ENCODE data around the gene INPP5D. TPM values are rescaled to one million over a fixed set of nuclear protein-coding genes. Genes with fewer than 3 reads are reported as not detected.

Gene INPP5D
- total RNA-seq, 1 experiment from 2014 or later = 12.7 TPM

GRCh38 chr2:233168445-233168844, 108.3 kb downstream of the INPP5D start:
- H4K5ac ChIP-seq (ENCODE audit: insufficient read length, low read depth, low read length) = no peak overlapping the region
- no peaks in the 10 kb centered on the region for H3K9me3 ChIP-seq (ENCODE audit: control insufficient read depth, low read depth, low read length)
- H3K23ac ChIP-seq (ENCODE audit: insufficient read length, low read depth, low read length) = no peak overlapping the region
- no peaks in the 10 kb centered on the region for H3K9me3 Mint-ChIP-seq
- no peak overlapping the region for H3K14ac ChIP-seq (ENCODE audit: insufficient read depth, low read length)
- H2BK5ac ChIP-seq (ENCODE audit: insufficient read length, low read length) = no peak overlapping the region
- no peak overlapping the region for H2BK12ac ChIP-seq (ENCODE audit: insufficient read length, low read depth, low read length)
- H3K27me3 Mint-ChIP-seq (ENCODE audit: low read depth) = no peaks in the 10 kb centered on the region
- peaks cover 0 to 44% (median 13%) of the 10 kb centered on the region in 3 experiments; a peak in 5 of 7 replicates for H3K36me3 Mint-ChIP-seq (ENCODE audit: insufficient read depth in 1 of 3, low read depth in 3 of 3)
- H3K27me3 ChIP-seq (ENCODE audit: insufficient read depth, low read length) = no peaks in the 10 kb centered on the region
- H2BK20ac ChIP-seq (ENCODE audit: low read depth, low read length, poor library complexity, severe bottlenecking) = no peak overlapping the region
- H3K9ac ChIP-seq (ENCODE audit: extremely low read depth, insufficient read length, low read length) = no peak overlapping the region
- no peak overlapping the region for H3K27ac Mint-ChIP-seq
- no peaks in the 10 kb centered on the region for H3K79me2 ChIP-seq (ENCODE audit: insufficient read depth, low read length)
- no peak overlapping the region for H2BK15ac ChIP-seq (ENCODE audit: low read depth, low read length)
- H4K91ac ChIP-seq (ENCODE audit: insufficient read length, low read depth, low read length) = no peak overlapping the region
- H2AFZ ChIP-seq (ENCODE audit: low read length) = no peak overlapping the region
- H4K8ac ChIP-seq (replicated peaks; ENCODE audit: insufficient read length, low read depth, low read length) = no peak overlapping the region
- H2BK120ac ChIP-seq (ENCODE audit: low read depth, low read length, poor library complexity, severe bottlenecking) = no peak overlapping the region
- no peak overlapping the region for H3K56ac ChIP-seq (ENCODE audit: insufficient read length, low read depth, low read length)
- H3K4me2 ChIP-seq (ENCODE audit: insufficient read depth, insufficient read length, low read length) = no peak overlapping the region
- peaks cover 13 to 24% of the 10 kb centered on the region in 2 experiments for H3K4me1 Mint-ChIP-seq
- no peaks in the 10 kb centered on the region for H4K20me1 ChIP-seq (ENCODE audit: control insufficient read depth, insufficient read depth, insufficient read length)
- no peak for DNase-seq
- H3K79me1 ChIP-seq (ENCODE audit: insufficient read depth, low read depth, low read length, poor library complexity, severe bottlenecking) = no peaks in the 10 kb centered on the region
- no peak overlapping the region for H3K27ac ChIP-seq (ENCODE audit: insufficient read length, low read depth, low read length)
- no peak overlapping the region for H3K4ac ChIP-seq (ENCODE audit: low read depth, low read length)
- no peaks in the 10 kb centered on the region for H3K23me2 ChIP-seq (ENCODE audit: insufficient read length, low read depth, low read length, poor library complexity, severe bottlenecking)
- H3K18ac ChIP-seq (ENCODE audit: insufficient read length, low read depth, low read length) = no peak overlapping the region
- TF ChIP-seq CTCF (conservative IDR thresholded peaks at IDR 0.05) = no peak
- H3K4me3 Mint-ChIP-seq = no peak overlapping the region
- no peak overlapping the region for H3T11ph ChIP-seq (ENCODE audit: low read length)
- peaks cover 3% of the 10 kb centered on the region; the same call in 1 of the 2 replicates for H3K4me1 ChIP-seq (ENCODE audit: insufficient read depth, low read length)
- no peak overlapping the region for H2AK5ac ChIP-seq (ENCODE audit: insufficient read length, low read length)
- WGBS (ENCODE audit: extremely low coverage, insufficient read length, low lambda C conversion rate) = no CpG with 5 or more reads among the region's 4 CpGs
